Rectal smooth muscle tissue (tissue), 1 donor: ENCODE measurements around the gene STK32B.

Experiments
- H3K27ac ChIP-seq: one replicate; pipeline ENCODE4 v1.7.0; 2013; ENCODE audit warnings: low read depth, low read length, inconsistent platforms
- H3K27me3 ChIP-seq: one replicate; pipeline ENCODE4 v1.7.0; 2013; ENCODE audit warnings: low read length; ENCODE audit not compliant: control insufficient read depth, insufficient read depth
- H3K36me3 ChIP-seq: one replicate; pipeline ENCODE4 v1.7.0; 2013; ENCODE audit warnings: low read length; ENCODE audit not compliant: control insufficient read depth, insufficient read depth
- H3K4me1 ChIP-seq: one replicate; pipeline ENCODE4 v1.7.0; 2013; ENCODE audit warnings: low read length; ENCODE audit not compliant: control insufficient read depth, insufficient read depth
- H3K4me3 ChIP-seq: one replicate; pipeline ENCODE4 v1.7.0; 2013; ENCODE audit warnings: low read length
- H3K9ac ChIP-seq: one replicate; pipeline ENCODE4 v1.7.0; 2013; ENCODE audit warnings: low read length

STK32B gene

GRCh38 chr4:5511791-5512190 is 460.5 kb downstream of the STK32B start:
- Histone ChIP-seq H3K36me3 (no peaks in the 10 kb centered on the region), H3K9ac (no peak overlapping the region), H3K4me1 (no peaks in the 10 kb centered on the region), H3K27ac (no peak overlapping the region), H3K27me3 (no peaks in the 10 kb centered on the region), H3K4me3 (no peak overlapping the region)

GRCh38 chr4:5515646-5516045 is 464.4 kb downstream of the STK32B start:
- no peaks in the 10 kb centered on the region for H3K27me3 ChIP-seq

GRCh38 chr4:5517372-5517771 is 466.1 kb downstream of the STK32B start:
- Histone ChIP-seq H3K4me1 (no peaks in the 10 kb centered on the region), H3K4me3 (no peak overlapping the region), H3K9ac (no peak overlapping the region), H3K27me3 (no peaks in the 10 kb centered on the region), H3K27ac (no peak overlapping the region), H3K36me3 (no peaks in the 10 kb centered on the region)

More at GRCh38 chr4:5515646-5516045, 464.4 kb downstream of the STK32B start:
- Histone ChIP-seq H3K4me1 (no peaks in the 10 kb centered on the region), H3K27ac (no peak overlapping the region), H3K36me3 (no peaks in the 10 kb centered on the region), H3K9ac (no peak overlapping the region), H3K4me3 (no peak overlapping the region)

GRCh38 chr4:5524446-5525299 is 473.4 kb downstream of the STK32B start:
- Histone ChIP-seq H3K27ac (no peak overlapping the region), H3K36me3 (no peaks in the 10 kb centered on the region), H3K4me3 (no peak overlapping the region), H3K4me1 (peaks cover 4% of the 10 kb centered on the region), H3K27me3 (no peaks in the 10 kb centered on the region), H3K9ac (no peak overlapping the region)

GRCh38 chr4:5526080-5526846 is 475.0 kb downstream of the STK32B start:
- Histone ChIP-seq H3K9ac (no peak overlapping the region), H3K4me1 (peaks cover 4% of the 10 kb centered on the region), H3K4me3 (no peak overlapping the region), H3K27ac (no peak overlapping the region), H3K27me3 (no peaks in the 10 kb centered on the region), H3K36me3 (no peaks in the 10 kb centered on the region)

GRCh38 chr4:5527211-5527610 is 475.9 kb downstream of the STK32B start:
- H3K4me1 ChIP-seq: peaks cover 4% of the 10 kb centered on the region
- no peaks in the 10 kb centered on the region for H3K27me3 ChIP-seq
- H3K27ac ChIP-seq: no peak overlapping the region
- H3K36me3 ChIP-seq: no peaks in the 10 kb centered on the region
- no peak overlapping the region for H3K9ac ChIP-seq
- H3K4me3 ChIP-seq: no peak overlapping the region

GRCh38 chr4:5528031-5528436 is 476.8 kb downstream of the STK32B start:
- Histone ChIP-seq H3K27ac (no peak overlapping the region), H3K36me3 (no peaks in the 10 kb centered on the region), H3K9ac (no peak overlapping the region)

GRCh38 chr4:5532100-5532499 is 480.8 kb downstream of the STK32B start:
- H3K4me1 ChIP-seq: no peaks in the 10 kb centered on the region
- peaks cover 3% of the 10 kb centered on the region for H3K36me3 ChIP-seq
- H3K27ac ChIP-seq: no peak overlapping the region
- H3K4me3 ChIP-seq: no peak overlapping the region
- no peaks in the 10 kb centered on the region for H3K27me3 ChIP-seq
- H3K9ac ChIP-seq: no peak overlapping the region

More at GRCh38 chr4:5528031-5528436, 476.8 kb downstream of the STK32B start:
- Histone ChIP-seq H3K4me1 (peaks cover 4% of the 10 kb centered on the region), H3K27me3 (no peaks in the 10 kb centered on the region), H3K4me3 (no peak overlapping the region)

GRCh38 chr4:5539584-5539983 is 488.3 kb downstream of the STK32B start:
- no peak overlapping the region for H3K4me3 ChIP-seq
- H3K27ac ChIP-seq: no peak overlapping the region
- no peaks in the 10 kb centered on the region for H3K4me1 ChIP-seq
- H3K9ac ChIP-seq: no peak overlapping the region
- no peaks in the 10 kb centered on the region for H3K36me3 ChIP-seq
- H3K27me3 ChIP-seq: no peaks in the 10 kb centered on the region

- Histone ChIP-seq H3K27me3 (no peaks in the 10 kb centered on the region), H3K36me3 (no peaks in the 10 kb centered on the region), H3K27ac (no peak overlapping the region)
Observed at GRCh38 chr4:5541169-5541568, 489.9 kb downstream of the STK32B start.

GRCh38 chr4:5543681-5544080 is 492.4 kb downstream of the STK32B start:
- Histone ChIP-seq H3K4me3 (no peak overlapping the region), H3K27me3 (no peaks in the 10 kb centered on the region), H3K4me1 (no peaks in the 10 kb centered on the region), H3K36me3 (no peaks in the 10 kb centered on the region), H3K27ac (no peak overlapping the region), H3K9ac (no peak overlapping the region)

More at GRCh38 chr4:5541169-5541568, 489.9 kb downstream of the STK32B start:
- Histone ChIP-seq H3K9ac (no peak overlapping the region), H3K4me3 (no peak overlapping the region), H3K4me1 (no peaks in the 10 kb centered on the region)

GRCh38 chr4:5544762-5545161 is 493.5 kb downstream of the STK32B start:
- Histone ChIP-seq H3K36me3 (no peaks in the 10 kb centered on the region), H3K4me3 (no peak overlapping the region), H3K27me3 (no peaks in the 10 kb centered on the region), H3K27ac (no peak overlapping the region), H3K4me1 (no peaks in the 10 kb centered on the region), H3K9ac (no peak overlapping the region)
